GM21717 (cell line): ENCODE measurements around the gene ADCY9.
"Not testable (repeated sequence)": the region's sequence is repeated elsewhere in the genome, so short reads cannot be mapped to it uniquely, and the experiment has no call there.

Experiments used
- ATAC-seq: cut with Tn5 transposase; IDR thresholded peaks from one replicate; pipeline ENCODE4 v1.9.1; 2021; ENCODE audit warnings: mild to moderate bottlenecking, moderate library complexity; ENCODE audit not compliant: unreplicated experiment

The ADCY9 gene

GRCh38 chr16:4071686-4072561 lies 44.3 kb downstream of the ADCY9 start:
- no peak for ATAC-seq

GRCh38 chr16:4070936-4071335 lies 45.3 kb downstream of the ADCY9 start:
- no peak for ATAC-seq

- ATAC-seq, result no peak
Observed at GRCh38 chr16:4067262-4068001, 48.8 kb downstream of the ADCY9 start.

- no peak for ATAC-seq
Observed at GRCh38 chr16:4064950-4065352, 51.3 kb downstream of the ADCY9 start.

GRCh38 chr16:4062212-4062802 lies 53.9 kb downstream of the ADCY9 start:
- no peak for ATAC-seq

GRCh38 chr16:4060823-4061222 lies 55.4 kb downstream of the ADCY9 start:
- ATAC-seq, result no peak

GRCh38 chr16:4060009-4060408 lies 56.2 kb downstream of the ADCY9 start:
- ATAC-seq, result no peak

GRCh38 chr16:4058386-4058785 lies 57.9 kb downstream of the ADCY9 start:
- no peak for ATAC-seq

- ATAC-seq, result no peak
Observed at GRCh38 chr16:4057439-4057877, 58.8 kb downstream of the ADCY9 start.

GRCh38 chr16:4056161-4057105 lies 59.8 kb downstream of the ADCY9 start:
- ATAC-seq, result no peak

- ATAC-seq, result no peak
Observed at GRCh38 chr16:4055748-4056147, 60.5 kb downstream of the ADCY9 start.

- no peak for ATAC-seq
Observed at GRCh38 chr16:4053301-4053845, 62.9 kb downstream of the ADCY9 start.

GRCh38 chr16:4052801-4053293 lies 63.4 kb downstream of the ADCY9 start:
- ATAC-seq, result no peak

- no peak for ATAC-seq
Observed at GRCh38 chr16:4052096-4052495, 64.1 kb downstream of the ADCY9 start.

GRCh38 chr16:4051591-4051990 lies 64.7 kb downstream of the ADCY9 start:
- no peak for ATAC-seq

GRCh38 chr16:4049031-4049430 lies 67.2 kb downstream of the ADCY9 start:
- ATAC-seq, result no peak

GRCh38 chr16:4048481-4048880 lies 67.8 kb downstream of the ADCY9 start:
- no peak for ATAC-seq

- no peak for ATAC-seq
Observed at GRCh38 chr16:4046221-4046620, 70.0 kb downstream of the ADCY9 start.

GRCh38 chr16:4045561-4045960 lies 70.7 kb downstream of the ADCY9 start:
- ATAC-seq, result not testable (repeated sequence)

- no peak for ATAC-seq
Observed at GRCh38 chr16:4042581-4042980, 73.7 kb downstream of the ADCY9 start.
